ENCODE results near the gene GNPAT.

GRCh38 chr1:231242516-231243198 is 1.6 kb downstream of the GNPAT start:
- TF ChIP-seq MYNN (tag by site-specific recombination; IDR thresholded peaks at IDR 0.05; ENCODE audit: borderline replicate concordance) (no peak), PRDM4 (tag by site-specific recombination; IDR thresholded peaks at IDR 0.05) (no peak), ZNF274 (IDR thresholded peaks at IDR 0.05; ENCODE audit: low read length) (no peak), ZNF274 (tag by site-specific recombination; IDR thresholded peaks at IDR 0.05; ENCODE audit: borderline replicate concordance) (no peak), CTCF (tag by site-specific recombination; IDR thresholded peaks at IDR 0.05) (no peak), ZNF433 (tag by site-specific recombination; IDR thresholded peaks at IDR 0.05; ENCODE audit: low read depth) (no peak)

Data from HEK293 (cell line).